Activated CD4-positive, CD25-positive, alpha-beta regulatory T cell treated with anti-CD3 and anti-CD28 coated beads, Interleukin-2, amount 50 U/mL, for 24 hours (primary cell): ENCODE measurements around the gene TET2.

ENCODE experiments used
- ATAC-seq, 2 donors: fragments of 150-1000 bp; cut with Tn5 transposase; one replicate each; pipeline ENCODE4 v1.10.0; 2021; ENCODE audit warnings: mild to moderate bottlenecking in 1 of 2, moderate library complexity in 1 of 2

Gene TET2

DNA sequence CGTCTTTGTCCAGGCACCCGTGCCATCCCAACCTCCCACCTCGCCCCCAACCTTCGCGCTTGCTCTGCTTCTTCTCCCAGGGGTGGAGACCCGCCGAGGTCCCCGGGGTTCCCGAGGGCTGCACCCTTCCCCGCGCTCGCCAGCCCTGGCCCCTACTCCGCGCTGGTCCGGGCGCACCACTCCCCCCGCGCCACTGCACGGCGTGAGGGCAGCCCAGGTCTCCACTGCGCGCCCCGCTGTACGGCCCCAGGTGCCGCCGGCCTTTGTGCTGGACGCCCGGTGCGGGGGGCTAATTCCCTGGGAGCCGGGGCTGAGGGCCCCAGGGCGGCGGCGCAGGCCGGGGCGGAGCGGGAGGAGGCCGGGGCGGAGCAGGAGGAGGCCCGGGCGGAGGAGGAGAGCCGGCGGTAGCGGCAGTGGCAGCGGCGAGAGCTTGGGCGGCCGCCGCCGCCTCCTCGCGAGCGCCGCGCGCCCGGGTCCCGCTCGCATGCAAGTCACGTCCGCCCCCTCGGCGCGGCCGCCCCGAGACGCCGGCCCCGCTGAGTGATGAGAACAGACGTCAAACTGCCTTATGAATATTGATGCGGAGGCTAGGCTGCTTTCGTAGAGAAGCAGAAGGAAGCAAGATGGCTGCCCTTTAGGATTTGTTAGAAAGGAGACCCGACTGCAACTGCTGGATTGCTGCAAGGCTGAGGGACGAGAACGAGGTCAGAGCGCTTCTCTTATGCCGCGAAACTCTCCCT lies at the start of gene TET2:
TET2 (plus strand) TSS at position 601 of the 740 bp plus-strand sequence. CDS start 87,067 bp downstream, outside the sequence.
- peak; percentile 89 for ATAC-seq

- no peak for ATAC-seq
These were observed 44.7 kb upstream of the TET2 start for GRCh38 chr4:105102016-105102415.

- no peak for ATAC-seq
These were observed 40.2 kb upstream of the TET2 start for GRCh38 chr4:105106426-105106825.

- ATAC-seq = no peak
These were observed 39.4 kb upstream of the TET2 start for GRCh38 chr4:105107095-105107856.

- ATAC-seq = no peak
These were observed 37.7 kb upstream of the TET2 start for GRCh38 chr4:105108971-105109370.

GRCh38 chr4:105112274-105112673 lies 34.4 kb upstream of the TET2 start:
- ATAC-seq = no peak

- no peak for ATAC-seq
These were observed 32.9 kb upstream of the TET2 start for GRCh38 chr4:105113800-105114199.

- no peak for ATAC-seq
These were observed 29.9 kb upstream of the TET2 start for GRCh38 chr4:105116616-105117319.

GRCh38 chr4:105119356-105119755 lies 27.3 kb upstream of the TET2 start:
- ATAC-seq = no peak

DNA sequence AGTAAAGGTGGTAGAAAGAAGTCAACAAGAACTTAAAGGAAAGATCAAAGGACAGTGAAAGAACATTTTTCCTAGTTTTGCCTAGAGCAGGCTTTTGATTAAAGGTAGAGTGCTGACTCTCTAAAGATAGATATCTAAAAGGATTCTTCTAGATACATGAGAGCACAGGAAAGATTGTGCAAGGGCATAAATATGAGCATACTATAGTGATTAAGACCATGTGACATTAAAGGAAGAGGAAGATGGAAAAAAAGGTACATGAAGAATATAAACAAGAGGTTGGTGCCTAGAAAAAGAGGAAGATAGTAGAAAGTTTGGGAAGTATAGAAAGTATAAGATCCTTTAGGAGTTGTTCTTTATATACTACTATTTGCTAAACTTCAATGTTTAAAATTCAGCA lies 26.1 kb upstream of the TET2 start:
- no peak for ATAC-seq

DNA sequence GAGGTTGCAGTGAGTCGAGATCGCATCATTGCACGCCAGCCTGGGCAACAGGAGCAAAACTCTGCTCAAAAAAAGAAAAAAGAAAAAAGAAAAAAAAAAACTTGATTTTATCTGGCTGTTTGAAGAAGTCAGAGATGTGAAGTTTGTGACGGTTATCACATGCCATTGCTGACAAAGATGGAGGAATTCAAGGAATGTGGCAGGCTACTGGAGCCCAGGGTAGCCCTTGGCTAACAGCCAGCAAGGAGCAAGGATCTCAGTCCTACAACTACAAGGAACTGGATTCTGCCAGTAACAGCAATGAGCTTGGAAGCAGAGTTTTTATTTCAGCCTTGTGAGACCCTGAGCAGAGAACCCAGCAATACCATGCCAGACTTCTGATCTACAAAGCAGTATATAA lies 24.3 kb upstream of the TET2 start:
- no peak for ATAC-seq

DNA sequence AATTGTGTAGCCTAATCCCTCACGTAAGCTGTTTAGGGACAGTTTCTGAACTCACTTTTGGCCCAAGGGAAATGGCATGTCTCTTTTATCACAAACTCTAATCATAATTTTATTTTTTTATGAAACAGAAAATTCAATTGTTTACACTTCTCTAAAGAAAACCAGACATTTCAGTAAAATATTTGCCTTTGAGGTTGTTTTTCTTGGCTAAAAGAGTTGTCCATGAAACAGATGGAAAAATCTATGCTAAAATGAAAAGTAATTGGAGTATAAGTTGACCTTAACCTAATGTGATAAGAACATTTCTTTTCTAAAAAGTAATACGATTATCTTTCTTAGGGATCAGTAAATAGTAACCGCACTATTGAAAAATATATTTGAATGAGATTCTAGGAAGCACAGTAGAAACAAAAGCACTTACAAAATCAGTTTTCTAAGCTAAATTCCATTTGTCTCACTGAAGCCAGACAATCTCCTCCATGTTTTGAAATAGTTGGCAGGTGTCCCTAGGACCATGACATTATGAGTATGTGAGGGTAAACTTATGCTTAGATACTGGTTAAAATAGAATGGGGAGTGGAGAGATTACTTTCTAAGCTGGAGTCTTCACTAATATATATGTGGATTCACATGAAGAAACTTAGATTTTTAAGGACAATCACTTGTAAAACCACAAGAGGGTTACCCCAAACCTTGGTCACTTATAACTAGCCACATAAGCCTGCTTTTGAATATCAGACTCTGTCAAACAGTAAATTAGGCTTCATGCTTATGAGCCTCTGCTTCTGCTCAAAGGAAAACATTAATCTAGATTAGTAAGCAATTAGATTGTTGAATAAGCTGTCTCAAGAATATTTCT lies 20.1 kb upstream of the TET2 start:
- ATAC-seq = no peak

GRCh38 chr4:105127170-105127445 lies 19.6 kb upstream of the TET2 start:
- ATAC-seq = no peak

GRCh38 chr4:105128208-105128607 lies 18.5 kb upstream of the TET2 start:
- no peak for ATAC-seq

- ATAC-seq = no peak
These were observed 17.2 kb upstream of the TET2 start for GRCh38 chr4:105129286-105130040.

DNA sequence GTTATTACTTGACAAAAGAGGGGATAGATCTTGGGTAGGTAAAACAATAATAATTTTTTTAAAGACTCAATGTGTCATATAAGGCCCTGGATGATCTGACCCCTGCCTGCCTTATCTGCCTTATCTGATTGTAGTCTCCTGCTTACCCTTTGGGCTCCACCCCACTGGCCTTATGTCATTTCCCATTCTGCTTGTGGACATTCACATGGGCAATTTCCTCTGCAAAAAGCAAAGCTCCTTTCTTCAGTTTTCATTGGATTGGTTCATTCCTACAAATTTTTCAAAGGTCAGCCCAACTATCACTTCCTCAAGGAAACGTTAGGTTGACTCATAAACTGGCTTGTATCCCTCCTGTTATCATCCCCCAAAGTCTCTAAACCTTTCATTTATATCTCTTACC lies 15.7 kb upstream of the TET2 start:
- no peak for ATAC-seq

DNA sequence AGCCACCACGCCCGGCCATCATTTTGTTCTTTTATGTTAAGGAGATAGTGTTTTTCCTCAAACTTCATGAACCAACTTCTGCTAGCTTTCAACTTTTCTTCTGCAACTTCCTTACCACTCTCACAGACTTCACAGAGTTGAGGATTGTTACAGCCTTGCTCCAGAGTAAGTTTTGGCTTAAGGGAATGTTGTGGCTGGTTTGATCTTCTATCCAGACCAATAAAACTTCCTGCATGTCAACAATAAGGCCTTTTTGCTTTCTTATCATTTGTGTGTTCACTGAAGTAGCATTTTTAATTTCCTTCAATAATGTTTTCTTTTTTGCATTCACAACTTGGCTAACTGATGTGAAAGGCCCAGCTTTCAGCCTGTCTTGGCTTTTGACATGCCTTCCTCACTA lies 12.7 kb upstream of the TET2 start:
- no peak for ATAC-seq

- ATAC-seq = no peak
These were observed 10.9 kb upstream of the TET2 start for GRCh38 chr4:105135785-105136184.

- ATAC-seq = peak; percentile 86 to 91
These were observed 9.4 kb upstream of the TET2 start for GRCh38 chr4:105137121-105137875.

DNA sequence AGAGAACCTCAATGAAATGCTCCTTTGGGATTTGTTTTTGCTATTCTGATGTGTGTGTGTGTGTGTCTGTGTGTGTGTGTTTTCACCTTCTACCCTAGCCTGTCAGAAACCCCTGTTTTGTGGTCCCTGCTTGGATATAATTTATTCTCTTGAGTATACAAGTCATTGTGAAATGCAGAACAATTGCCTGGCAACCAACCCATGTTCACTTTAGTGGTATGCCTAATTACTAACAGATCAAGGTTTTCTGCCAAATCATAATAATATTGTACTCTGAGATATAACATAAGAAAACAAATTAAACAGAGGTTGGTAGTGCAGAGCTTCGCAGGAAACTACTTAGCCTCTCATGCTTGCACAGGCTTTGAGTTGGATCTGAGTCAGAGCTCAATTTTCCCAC lies 7.0 kb upstream of the TET2 start:
- ATAC-seq = no peak
